H1 (cell line): ENCODE data around the gene TDRD9. TPM values are rescaled to one million over a fixed set of nuclear protein-coding genes. Genes with fewer than 3 reads are reported as not detected.

Experiments used
- CEBPB ChIP-seq: IDR thresholded peaks from 2 replicates; pipeline ENCODE4 v1.6.1; 2012; ENCODE audit warnings: low read depth, low read length
- RNF2 ChIP-seq: fragments of 200-900, 300-1000 bp; sonication (generic); IDR thresholded peaks from 2 replicates; pipeline ENCODE4 v1.7.1; 2016; ENCODE audit warnings: borderline replicate concordance, low read depth, mild to moderate bottlenecking, antibody characterized with exemption, low read length; ENCODE audit not compliant: poor library complexity, severe bottlenecking; ENCODE audit errors: missing control alignments
- SAP30 ChIP-seq: fragments of 300-600 bp; sonication (generic); IDR thresholded peaks from 2 replicates; pipeline ENCODE4 v1.7.1; 2012; ENCODE audit warnings: low read length, moderate library complexity, mild to moderate bottlenecking, inconsistent platforms; ENCODE audit not compliant: insufficient read depth, insufficient replicate concordance
- polyA plus RNA-seq, 7 experiments: library from polyadenylated mRNA; depleted of rRNA in 3 of 7; stranded (reverse) in 5 of 7; unstranded in 2 of 7; fragments of >200 nt in 5 of 7; fragments of 200-250 nt in 2 of 7; gene quantifications; 1 replicate in 5 of 7; 2 replicates in 1 of 7; 4 replicates in 1 of 7; pipeline versions ENCODE4 v1.2.1 to v1.2.3, GENCODE V29; 2011 to 2013; ENCODE audit warnings: missing spikeins in 2 of 7, mixed read lengths in 2 of 7
- total RNA-seq: library from RNA; stranded (reverse); fragmentation: NEBNext Ultra II Directional; extraction: Animal tissue kit (Norgen Biotek cat#: 25700); gene quantifications from 2 replicates; pipeline ENCODE4 v1.2.1, GENCODE V29; 2021

TDRD9 gene
- total and polyA plus RNA-seq, 2 of the 8 experiments (the other 6 are each of a cell fraction or from before 2014, with no cell fraction given): not detected

DNA sequence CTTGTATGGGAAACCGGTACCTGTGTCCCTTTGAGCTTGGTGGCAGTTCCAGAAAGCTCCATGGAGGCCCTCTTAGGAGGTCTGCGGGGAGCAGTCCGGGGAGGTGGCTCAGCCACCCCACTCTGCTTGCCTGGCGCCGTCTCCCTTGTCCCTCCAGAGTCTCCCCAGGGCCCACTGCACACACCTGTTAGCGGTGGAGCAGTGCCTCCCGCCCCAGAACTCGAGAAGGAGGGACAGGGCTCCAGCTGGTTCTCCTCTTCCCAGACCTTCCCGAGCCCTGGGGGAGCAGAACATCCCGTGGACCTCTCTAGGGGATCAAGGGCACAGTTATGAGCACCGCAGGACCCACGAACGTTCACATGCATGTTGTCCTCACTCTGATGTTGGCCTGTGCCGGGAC, 168.1 kb downstream of the TDRD9 start (continued):
- TF ChIP-seq RNF2: no peak
- TF ChIP-seq CEBPB: no peak
- no peak for TF ChIP-seq SAP30
- TF ChIP-seq, all 59 proteins: peak for 0
